ENCODE data around the gene LCP1. TPM values are rescaled to one million over a fixed set of nuclear protein-coding genes. Genes with fewer than 3 reads are reported as not detected.
"Not testable (repeated sequence)": the region's sequence is repeated elsewhere in the genome, so short reads cannot be mapped to it uniquely, and the experiment has no call there.

LCP1 gene
- 1,000 to 10,000 TPM in 1 of 2 experiments, 100 to 1,000 TPM in 1; 965 to 1,009 TPM for total RNA-seq

GRCh38 chr13:46181840-46182490 is at the start of gene LCP1:
LCP1 (minus strand) TSS chr13:46182177; CDS start chr13:46159662, 22,515 bp downstream.
- no peaks in the 10 kb centered on the region for H3K9me3 Mint-ChIP-seq
- POLR2A ChIA-PET, result interaction anchor here (0.7 to 5.5 kb wide), 17 partner anchors 11 to 717 kb away, joined by 3 to 134 read pairs (median 5); partner anchors contain the start of genes COG3 and LRRC63
- DNase-seq (peak; percentile 69), ATAC-seq (ENCODE audit: low read depth) (peak; percentile 73)
- H3K36me3 Mint-ChIP-seq, result peaks cover 26% of the 10 kb centered on the region
- peak within 1 kb of the TSS; percentile 98 for H3K4me3 Mint-ChIP-seq
- H3K4me1 Mint-ChIP-seq, result peaks cover 48% of the 10 kb centered on the region
- H3K27ac Mint-ChIP-seq, result peak within 1 kb of the TSS; percentile 100
- no peaks in the 10 kb centered on the region for H3K27me3 Mint-ChIP-seq

GRCh38 chr13:46229251-46229650 is 47.3 kb upstream of the LCP1 start:
- DNase-seq (no peak), ATAC-seq (ENCODE audit: low read depth) (no peak)
- peaks cover 20% of the 10 kb centered on the region for H3K9me3 Mint-ChIP-seq
- no peak overlapping the region for H3K27ac Mint-ChIP-seq
- H3K27me3 Mint-ChIP-seq, result no peaks in the 10 kb centered on the region
- POLR2A ChIA-PET, result no interaction called here
- H3K4me1 Mint-ChIP-seq, result no peaks in the 10 kb centered on the region
- H3K4me3 Mint-ChIP-seq, result no peak overlapping the region
- peaks cover 37% of the 10 kb centered on the region for H3K36me3 Mint-ChIP-seq

GRCh38 chr13:46220234-46220633 is 38.3 kb upstream of the LCP1 start:
- POLR2A ChIA-PET, result interaction anchor here (0.6 to 1.2 kb wide), 2 partner anchors 9 to 15 kb away, joined by 3 to 4 read pairs; no protein-coding TSS in a partner anchor
- H3K27me3 Mint-ChIP-seq; H3K27ac Mint-ChIP-seq; DNase-seq; ATAC-seq (ENCODE audit: low read depth); H3K4me3 Mint-ChIP-seq; H3K4me1 Mint-ChIP-seq: not testable (repeated sequence)
- Mint-ChIP-seq H3K36me3 (peaks cover 49% of the 10 kb centered on the region), H3K9me3 (peaks cover 37% of the 10 kb centered on the region)

GRCh38 chr13:46214741-46215140 is 32.8 kb upstream of the LCP1 start:
- DNase-seq; POLR2A ChIA-PET; H3K4me3 Mint-ChIP-seq; H3K27ac Mint-ChIP-seq; ATAC-seq (ENCODE audit: low read depth); H3K27me3 Mint-ChIP-seq: not testable (repeated sequence)
- H3K36me3 Mint-ChIP-seq, result peaks cover 40% of the 10 kb centered on the region
- H3K9me3 Mint-ChIP-seq, result peaks cover 24% of the 10 kb centered on the region
- H3K4me1 Mint-ChIP-seq, result peaks cover 27% of the 10 kb centered on the region

- Mint-ChIP-seq H3K9me3 (peaks cover 19% of the 10 kb centered on the region), H3K4me1 (peaks cover 22% of the 10 kb centered on the region), H3K27me3 (peaks cover 2% of the 10 kb centered on the region), H3K36me3 (peaks cover 30% of the 10 kb centered on the region), H3K4me3 (peak overlapping the region; percentile 38), H3K27ac (no peak overlapping the region)
- ATAC-seq (ENCODE audit: low read depth) (no peak), DNase-seq (no peak)
- POLR2A ChIA-PET, result interaction anchor here (1.2 kb wide), 1 partner anchor 83 kb away, joined by 3 read pairs; no protein-coding TSS in a partner anchor
These were observed 31.3 kb upstream of the LCP1 start for GRCh38 chr13:46213242-46213641.

- POLR2A ChIA-PET, result interaction anchor here (0.6 to 2.7 kb wide), 16 partner anchors 9 to 160 kb away, joined by 3 to 41 read pairs (median 6); partner anchors contain the start of genes LCP1 and ZC3H13
- ATAC-seq (ENCODE audit: low read depth) (peak; percentile 99), DNase-seq (peak; percentile 93)
- Mint-ChIP-seq H3K9me3 (peaks cover 9% of the 10 kb centered on the region), H3K27ac (peak within 1 kb of the TSS; percentile 98), H3K4me1 (peaks cover 24% of the 10 kb centered on the region), H3K36me3 (peaks cover 17% of the 10 kb centered on the region), H3K4me3 (peak within 1 kb of the TSS; percentile 99), H3K27me3 (peaks cover 2% of the 10 kb centered on the region)
These were observed 29.7 kb upstream of the LCP1 start, which contains the start of gene LRRC63 for GRCh38 chr13:46211483-46212351. LRRC63 (plus strand) TSS chr13:46211928; CDS start chr13:46213035, 1,107 bp downstream.

- ATAC-seq (ENCODE audit: low read depth), result peak; percentile 54
- H3K27me3 Mint-ChIP-seq, result peaks cover under 1% of the 10 kb centered on the region
- POLR2A ChIA-PET, result interaction anchor here (0.6 to 2.7 kb wide), 17 partner anchors 8 to 159 kb away, joined by 3 to 41 read pairs (median 4); partner anchors contain the start of genes LCP1 and ZC3H13
- peaks cover 27% of the 10 kb centered on the region for H3K4me1 Mint-ChIP-seq
- peak overlapping the region; percentile 99 for H3K4me3 Mint-ChIP-seq
- peak overlapping the region; percentile 98 for H3K27ac Mint-ChIP-seq
- DNase-seq, result no peak
- peaks cover 11% of the 10 kb centered on the region for H3K36me3 Mint-ChIP-seq
- H3K9me3 Mint-ChIP-seq, result peaks cover 4% of the 10 kb centered on the region
These were observed 29.1 kb upstream of the LCP1 start for GRCh38 chr13:46211116-46211482.

- Mint-ChIP-seq H3K36me3 (peaks cover 5% of the 10 kb centered on the region), H3K4me1 (peaks cover 32% of the 10 kb centered on the region), H3K9me3 (peaks cover 4% of the 10 kb centered on the region), H3K4me3 (peak overlapping the region; percentile 99), H3K27me3 (no peaks in the 10 kb centered on the region), H3K27ac (peak overlapping the region; percentile 98)
- ATAC-seq (ENCODE audit: low read depth), result no peak
- POLR2A ChIA-PET, result interaction anchor here (0.6 to 2.7 kb wide), 16 partner anchors 8 to 158 kb away, joined by 3 to 41 read pairs (median 6); partner anchors contain the start of genes LCP1 and ZC3H13
- no peak for DNase-seq
These were observed 28.5 kb upstream of the LCP1 start for GRCh38 chr13:46210362-46211083.

- H3K36me3 Mint-ChIP-seq, result peaks cover 1% of the 10 kb centered on the region
- no peaks in the 10 kb centered on the region for H3K9me3 Mint-ChIP-seq
- POLR2A ChIA-PET, result no interaction called here
- peaks cover 38% of the 10 kb centered on the region for H3K4me1 Mint-ChIP-seq
- no peak overlapping the region for H3K4me3 Mint-ChIP-seq
- DNase-seq (no peak), ATAC-seq (ENCODE audit: low read depth) (no peak)
- no peaks in the 10 kb centered on the region for H3K27me3 Mint-ChIP-seq
- H3K27ac Mint-ChIP-seq, result no peak overlapping the region
These were observed 25.9 kb upstream of the LCP1 start for GRCh38 chr13:46207828-46208227.

GRCh38 chr13:46206143-46206542 is 24.2 kb upstream of the LCP1 start:
- Mint-ChIP-seq H3K4me3 (no peak overlapping the region), H3K27me3 (no peaks in the 10 kb centered on the region), H3K36me3 (peaks cover 1% of the 10 kb centered on the region), H3K4me1 (peaks cover 42% of the 10 kb centered on the region), H3K9me3 (no peaks in the 10 kb centered on the region), H3K27ac (no peak overlapping the region)
- DNase-seq, result no peak
- POLR2A ChIA-PET, result interaction anchor here (1.3 to 1.5 kb wide), 2 partner anchors 24 to 29 kb away, joined by 3 to 8 read pairs; partner anchors contain the start of gene LCP1
- no peak for ATAC-seq (ENCODE audit: low read depth)

GRCh38 chr13:46202966-46203365 is 21.0 kb upstream of the LCP1 start:
- H3K27ac Mint-ChIP-seq, result peak overlapping the region; percentile 18
- peaks cover 4% of the 10 kb centered on the region for H3K36me3 Mint-ChIP-seq
- H3K4me1 Mint-ChIP-seq, result peaks cover 54% of the 10 kb centered on the region
- POLR2A ChIA-PET, result interaction anchor here (1.0 to 2.4 kb wide), 7 partner anchors 8 to 93 kb away, joined by 3 to 23 read pairs (median 6); partner anchors contain the start of genes LCP1 and LRRC63
- no peaks in the 10 kb centered on the region for H3K9me3 Mint-ChIP-seq
- DNase-seq (no peak), ATAC-seq (ENCODE audit: low read depth) (no peak)
- no peaks in the 10 kb centered on the region for H3K27me3 Mint-ChIP-seq
- no peak overlapping the region for H3K4me3 Mint-ChIP-seq

- Mint-ChIP-seq H3K9me3 (no peaks in the 10 kb centered on the region), H3K27ac (peak overlapping the region; percentile 78), H3K4me3 (peak overlapping the region; percentile 60), H3K4me1 (peaks cover 52% of the 10 kb centered on the region), H3K27me3 (no peaks in the 10 kb centered on the region), H3K36me3 (peaks cover 4% of the 10 kb centered on the region)
- POLR2A ChIA-PET, result interaction anchor here (1.0 to 2.4 kb wide), 7 partner anchors 9 to 94 kb away, joined by 3 to 23 read pairs (median 6); partner anchors contain the start of genes LCP1 and LRRC63
- no peak for DNase-seq
- peak; percentile 86 for ATAC-seq (ENCODE audit: low read depth)
These were observed 20.3 kb upstream of the LCP1 start for GRCh38 chr13:46202188-46202795.
